Measurements from ENCODE around the gene KCNMA1. TPM values are rescaled to one million over a fixed set of nuclear protein-coding genes. Genes with fewer than 3 reads are reported as not detected.

Gene KCNMA1
- total RNA-seq, 1 experiment from 2014 or later: 20.7 TPM

- no peak overlapping the region for H3K4me3 ChIP-seq (ENCODE audit: low read depth, low read length)
- H3K27me3 ChIP-seq (replicated peaks; ENCODE audit: control insufficient read depth, insufficient read depth, low read length): no peaks in the 10 kb centered on the region
- H3K4me1 ChIP-seq: no peaks in the 10 kb centered on the region
- no TSS peak for BruUV-seq (replicated peaks)
- H3K4me3 Mint-ChIP-seq (ENCODE audit: unreplicated experiment): no peak overlapping the region
- H3K36me3 Mint-ChIP-seq (ENCODE audit: insufficient read depth, unreplicated experiment): peaks cover 5% of the 10 kb centered on the region
- intact Hi-C loops (cut with micrococcal nuclease; ENCODE audit: unreplicated experiment): no loop called here
- TF ChIP-seq, protein P1, sequence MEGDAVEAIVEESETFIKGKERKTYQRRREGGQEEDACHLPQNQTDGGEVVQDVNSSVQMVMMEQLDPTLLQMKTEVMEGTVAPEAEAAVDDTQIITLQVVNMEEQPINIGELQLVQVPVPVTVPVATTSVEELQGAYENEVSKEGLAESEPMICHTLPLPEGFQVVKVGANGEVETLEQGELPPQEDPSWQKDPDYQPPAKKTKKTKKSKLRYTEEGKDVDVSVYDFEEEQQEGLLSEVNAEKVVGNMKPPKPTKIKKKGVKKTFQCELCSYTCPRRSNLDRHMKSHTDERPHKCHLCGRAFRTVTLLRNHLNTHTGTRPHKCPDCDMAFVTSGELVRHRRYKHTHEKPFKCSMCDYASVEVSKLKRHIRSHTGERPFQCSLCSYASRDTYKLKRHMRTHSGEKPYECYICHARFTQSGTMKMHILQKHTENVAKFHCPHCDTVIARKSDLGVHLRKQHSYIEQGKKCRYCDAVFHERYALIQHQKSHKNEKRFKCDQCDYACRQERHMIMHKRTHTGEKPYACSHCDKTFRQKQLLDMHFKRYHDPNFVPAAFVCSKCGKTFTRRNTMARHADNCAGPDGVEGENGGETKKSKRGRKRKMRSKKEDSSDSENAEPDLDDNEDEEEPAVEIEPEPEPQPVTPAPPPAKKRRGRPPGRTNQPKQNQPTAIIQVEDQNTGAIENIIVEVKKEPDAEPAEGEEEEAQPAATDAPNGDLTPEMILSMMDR (IDR thresholded peaks at IDR 0.05; ENCODE audit: insufficient read depth in 1 of 2, low read depth in 1 of 2, low read length in 1 of 2, severe bottlenecking in 1 of 2, unreplicated experiment in 1 of 2): no peak
- peaks cover 16% of the 10 kb centered on the region for H3K9me3 Mint-ChIP-seq (ENCODE audit: unreplicated experiment)
- H3K4me1 Mint-ChIP-seq (ENCODE audit: low read depth, unreplicated experiment): no peaks in the 10 kb centered on the region
- H3K9me3 ChIP-seq: 0 out of 2 replicates have a peak, but pooled peaks cover 14% of the 10 kb centered on the region
- H3K36me3 ChIP-seq (ENCODE audit: control insufficient read depth, insufficient read depth, low read length): no peaks in the 10 kb centered on the region
- no peak overlapping the region for H3K27ac Mint-ChIP-seq (ENCODE audit: unreplicated experiment)
- ChIA-PET POLR2A (no interaction called here), CTCF (no interaction called here)
- H3K27me3 Mint-ChIP-seq (ENCODE audit: insufficient read depth, unreplicated experiment): no peaks in the 10 kb centered on the region
- DNase-seq: no peak
These were observed 92.0 kb downstream of the KCNMA1 start for GRCh38 chr10:77545585-77545984.

- BruUV-seq (replicated peaks): no TSS peak
- no peaks in the 10 kb centered on the region for H3K27me3 Mint-ChIP-seq (ENCODE audit: insufficient read depth, unreplicated experiment)
These were observed 93.0 kb downstream of the KCNMA1 start for GRCh38 chr10:77544617-77545016.

GRCh38 chr10:77542710-77543259 lies 94.8 kb downstream of the KCNMA1 start:
- peaks cover 17% of the 10 kb centered on the region for H3K4me1 ChIP-seq
- H3K4me3 ChIP-seq (ENCODE audit: low read depth, low read length): no peak overlapping the region
- no peaks in the 10 kb centered on the region for H3K36me3 ChIP-seq (ENCODE audit: control insufficient read depth, insufficient read depth, low read length)
- no peak overlapping the region for H3K27ac Mint-ChIP-seq (ENCODE audit: unreplicated experiment)
- H3K4me1 Mint-ChIP-seq (ENCODE audit: low read depth, unreplicated experiment): peaks cover 11% of the 10 kb centered on the region
- H3K4me3 Mint-ChIP-seq (ENCODE audit: unreplicated experiment): no peak overlapping the region
- TF ChIP-seq, protein P1 (IDR thresholded peaks at IDR 0.05; ENCODE audit: insufficient read depth in 1 of 2, low read depth in 1 of 2, low read length in 1 of 2, severe bottlenecking in 1 of 2, unreplicated experiment in 1 of 2): no peak
- H3K27me3 ChIP-seq (replicated peaks; ENCODE audit: control insufficient read depth, insufficient read depth, low read length): no peaks in the 10 kb centered on the region
- H3K9me3 Mint-ChIP-seq (ENCODE audit: unreplicated experiment): peaks cover 16% of the 10 kb centered on the region
- no peaks in the 10 kb centered on the region for H3K27me3 Mint-ChIP-seq (ENCODE audit: insufficient read depth, unreplicated experiment)
- no TSS peak for BruUV-seq (replicated peaks)
- no peak for DNase-seq
- H3K9me3 ChIP-seq: 0 out of 2 replicates have a peak, but pooled peaks cover 14% of the 10 kb centered on the region
- intact Hi-C loops (cut with micrococcal nuclease; ENCODE audit: unreplicated experiment): no loop called here
- ChIA-PET CTCF (no interaction called here), POLR2A (no interaction called here)
- peaks cover 5% of the 10 kb centered on the region for H3K36me3 Mint-ChIP-seq (ENCODE audit: insufficient read depth, unreplicated experiment)

More at GRCh38 chr10:77544617-77545016, 93.0 kb downstream of the KCNMA1 start:
- Histone ChIP-seq H3K27me3 (replicated peaks; ENCODE audit: control insufficient read depth, insufficient read depth, low read length) (no peaks in the 10 kb centered on the region), H3K9me3 (0 out of 2 replicates have a peak, but pooled peaks cover 14% of the 10 kb centered on the region), H3K4me3 (ENCODE audit: low read depth, low read length) (no peak overlapping the region), H3K36me3 (ENCODE audit: control insufficient read depth, insufficient read depth, low read length) (no peaks in the 10 kb centered on the region), H3K4me1 (peaks cover 6% of the 10 kb centered on the region)
- Mint-ChIP-seq H3K4me1 (ENCODE audit: low read depth, unreplicated experiment) (peaks cover 6% of the 10 kb centered on the region), H3K27ac (ENCODE audit: unreplicated experiment) (no peak overlapping the region), H3K4me3 (ENCODE audit: unreplicated experiment) (no peak overlapping the region), H3K9me3 (ENCODE audit: unreplicated experiment) (peaks cover 16% of the 10 kb centered on the region), H3K36me3 (ENCODE audit: insufficient read depth, unreplicated experiment) (peaks cover 5% of the 10 kb centered on the region)
- TF ChIP-seq, protein P1 (IDR thresholded peaks at IDR 0.05; ENCODE audit: insufficient read depth in 1 of 2, low read depth in 1 of 2, low read length in 1 of 2, severe bottlenecking in 1 of 2, unreplicated experiment in 1 of 2): no peak
- POLR2A ChIA-PET: no interaction called here
- DNase-seq: no peak
- intact Hi-C loops (cut with micrococcal nuclease; ENCODE audit: unreplicated experiment): no loop called here
- CTCF ChIA-PET: no interaction called here
